Measurements from ENCODE around the gene RAPGEF6.
"Not testable (repeated sequence)": the region's sequence is repeated elsewhere in the genome, so short reads cannot be mapped to it uniquely, and the experiment has no call there.

Gene RAPGEF6

GRCh38 chr5:131386124-131386523 lies 248.9 kb downstream of the RAPGEF6 start:
- no peak for DNase-seq (ENCODE audit: low spot score)

- no peak for DNase-seq (ENCODE audit: low spot score)
Measured at GRCh38 chr5:131384616-131385214, 250.3 kb downstream of the RAPGEF6 start.

GRCh38 chr5:131384173-131384572 lies 250.9 kb downstream of the RAPGEF6 start:
- DNase-seq (ENCODE audit: low spot score) = no peak

- DNase-seq (ENCODE audit: low spot score) = peak; percentile 61
Measured at GRCh38 chr5:131382407-131383395, 252.3 kb downstream of the RAPGEF6 start.

GRCh38 chr5:131381777-131382176 lies 253.3 kb downstream of the RAPGEF6 start:
- DNase-seq (ENCODE audit: low spot score) = no peak

- no peak for DNase-seq (ENCODE audit: low spot score)
Measured at GRCh38 chr5:131381021-131381420, 254.0 kb downstream of the RAPGEF6 start.

- not testable (repeated sequence) for DNase-seq (ENCODE audit: low spot score)
Measured at GRCh38 chr5:131380238-131380637, 254.8 kb downstream of the RAPGEF6 start.

- no peak for DNase-seq (ENCODE audit: low spot score)
Measured at GRCh38 chr5:131379723-131380122, 255.3 kb downstream of the RAPGEF6 start.

GRCh38 chr5:131378721-131379541 lies 256.1 kb downstream of the RAPGEF6 start:
- no peak for DNase-seq (ENCODE audit: low spot score)

GRCh38 chr5:131377785-131378325 lies 257.2 kb downstream of the RAPGEF6 start:
- no peak for DNase-seq (ENCODE audit: low spot score)

GRCh38 chr5:131377346-131377745 lies 257.7 kb downstream of the RAPGEF6 start:
- DNase-seq (ENCODE audit: low spot score) = no peak

GRCh38 chr5:131375351-131375750 lies 259.7 kb downstream of the RAPGEF6 start:
- DNase-seq (ENCODE audit: low spot score) = no peak
